Measurements from ENCODE around the gene CTPS2.

GRCh38 chrX:16745659-16746058 is 33.2 kb upstream of the CTPS2 start:
- TF ChIP-seq CTCF (IDR thresholded peaks at IDR 0.05): no peak
- TF ChIP-seq POLR2A (IDR thresholded peaks at IDR 0.05): no peak
- no peak for TF ChIP-seq POLR2AphosphoS5 (IDR thresholded peaks at IDR 0.05)
- TF ChIP-seq EP300 (IDR thresholded peaks at IDR 0.05): no peak
